Mesenchymal stem cell (in vitro differentiated cells and primary cell): ENCODE measurements around the gene MTFMT.

Experiments
- DNase-seq: peaks from one replicate; pipeline ENCODE4 v3.0.0-alpha.2; 2013
- H2AFZ ChIP-seq: one replicate; pipeline ENCODE4 v1.6.1; 2013; ENCODE audit warnings: low read depth, mild to moderate bottlenecking, control low read depth, inconsistent platforms, low read length, moderate library complexity
- H2AK5ac ChIP-seq: 2 replicates; pipeline ENCODE4 v1.6.1; 2013; ENCODE audit warnings: low read length, moderate library complexity, mild to moderate bottlenecking, inconsistent platforms; ENCODE audit not compliant: severe bottlenecking
- H2BK120ac ChIP-seq: one replicate; pipeline ENCODE4 v1.6.1; 2013; ENCODE audit warnings: low read depth, mild to moderate bottlenecking, inconsistent platforms, low read length, moderate library complexity
- H2BK12ac ChIP-seq, 2 experiments: one replicate each; pipeline ENCODE4 v1.6.1; 2013; ENCODE audit warnings: inconsistent platforms in 2 of 2, low read length in 2 of 2, mild to moderate bottlenecking in 2 of 2, moderate library complexity in 2 of 2, control low read depth in 1 of 2
- H2BK15ac ChIP-seq: one replicate; pipeline ENCODE4 v1.6.1; 2013; ENCODE audit warnings: mild to moderate bottlenecking, low read depth, inconsistent platforms; ENCODE audit not compliant: poor library complexity, severe bottlenecking
- H2BK5ac ChIP-seq: 2 replicates; pipeline ENCODE4 v1.6.1; 2013; ENCODE audit warnings: low read depth, mild to moderate bottlenecking, low read length, control low read depth, inconsistent platforms; ENCODE audit not compliant: poor library complexity, severe bottlenecking
- H3K14ac ChIP-seq, 2 experiments: one replicate each; pipeline ENCODE4 v1.6.1; 2013; ENCODE audit warnings: inconsistent platforms in 2 of 2, low read length in 2 of 2, control low read depth in 1 of 2, mild to moderate bottlenecking in 1 of 2, moderate library complexity in 1 of 2
- H3K18ac ChIP-seq, 2 experiments: one replicate each; pipeline ENCODE4 v1.6.1; 2013; ENCODE audit warnings: inconsistent platforms in 2 of 2, low read length in 2 of 2, control low read depth in 1 of 2, low read depth in 1 of 2, mild to moderate bottlenecking in 1 of 2
- H3K23ac ChIP-seq, 2 experiments: one replicate each; pipeline ENCODE4 v1.6.1; 2013; ENCODE audit warnings: inconsistent platforms in 2 of 2, low read length in 2 of 2, mild to moderate bottlenecking in 2 of 2, moderate library complexity in 2 of 2, control low read depth in 1 of 2
- H3K27ac ChIP-seq: 2 replicates; pipeline ENCODE4 v1.5.1; 2013; ENCODE audit warnings: mild to moderate bottlenecking, moderate library complexity, low read length, control low read depth, inconsistent platforms; ENCODE audit not compliant: poor library complexity, severe bottlenecking
- H3K27me3 ChIP-seq, 2 experiments: 2 replicates each; pipeline versions ENCODE4 v1.6.1 to v1.7.0; 2013; ENCODE audit warnings: low read length in 2 of 2, mild to moderate bottlenecking in 2 of 2, moderate library complexity in 2 of 2, control low read depth in 1 of 2, inconsistent platforms in 1 of 2; ENCODE audit not compliant: control insufficient read depth in 1 of 2, insufficient read depth in 1 of 2
- H3K36me3 ChIP-seq, 2 experiments: 2 replicates each; pipeline versions ENCODE4 v1.6.1 to v1.7.0; 2013; ENCODE audit warnings: low read length in 2 of 2, control low read depth in 1 of 2, inconsistent platforms in 1 of 2, low read depth in 1 of 2, mild to moderate bottlenecking in 1 of 2; ENCODE audit not compliant: insufficient read depth in 2 of 2, control insufficient read depth in 1 of 2
- H3K4ac ChIP-seq, 2 experiments: one replicate each; pipeline ENCODE4 v1.6.1; 2013; ENCODE audit warnings: inconsistent platforms in 2 of 2, low read length in 2 of 2, mild to moderate bottlenecking in 2 of 2, moderate library complexity in 2 of 2, control low read depth in 1 of 2, low read depth in 1 of 2
- H3K4me1 ChIP-seq: 2 replicates; pipeline ENCODE4 v1.6.1; 2013; ENCODE audit warnings: low read depth, low read length, control low read depth; ENCODE audit not compliant: control insufficient read depth, insufficient read depth
- H3K4me2 ChIP-seq: 2 replicates; pipeline ENCODE4 v1.6.1; 2013; ENCODE audit warnings: low read length, mild to moderate bottlenecking, inconsistent platforms; ENCODE audit not compliant: poor library complexity, severe bottlenecking
- H3K4me3 ChIP-seq, 2 experiments: 2 replicates each; pipeline versions ENCODE4 v1.5.1 to v1.7.0; 2013; ENCODE audit warnings: low read length in 2 of 2, mild to moderate bottlenecking in 2 of 2, control low read depth in 1 of 2, low read depth in 1 of 2; ENCODE audit not compliant: insufficient read depth in 1 of 2
- H3K79me1 ChIP-seq: replicated peaks from 2 replicates; pipeline ENCODE4 v1.6.1; 2013; ENCODE audit warnings: mild to moderate bottlenecking, control low read depth, low read length, inconsistent platforms; ENCODE audit not compliant: poor library complexity, severe bottlenecking
- H3K9ac ChIP-seq: 2 replicates; pipeline ENCODE4 v1.7.0; 2013; ENCODE audit warnings: mild to moderate bottlenecking, low read length, moderate library complexity
- H3K9me3 ChIP-seq: 2 replicates; pipeline ENCODE4 v1.7.0; 2013; ENCODE audit warnings: mild to moderate bottlenecking, low read length; ENCODE audit not compliant: control insufficient read depth
- H4K8ac ChIP-seq: one replicate; pipeline ENCODE4 v1.6.1; 2013; ENCODE audit warnings: inconsistent platforms, mild to moderate bottlenecking, low read length, moderate library complexity
- H4K91ac ChIP-seq: one replicate; pipeline ENCODE4 v1.6.1; 2013; ENCODE audit warnings: mild to moderate bottlenecking, low read length, inconsistent platforms
- WGBS: methylation state at CpG from one replicate; pipeline ENCODE4 v1.1.7; 2013; ENCODE audit warnings: mixed read lengths; 5-methylcytosine and 5-hydroxymethylcytosine counted together

Gene MTFMT

DNA sequence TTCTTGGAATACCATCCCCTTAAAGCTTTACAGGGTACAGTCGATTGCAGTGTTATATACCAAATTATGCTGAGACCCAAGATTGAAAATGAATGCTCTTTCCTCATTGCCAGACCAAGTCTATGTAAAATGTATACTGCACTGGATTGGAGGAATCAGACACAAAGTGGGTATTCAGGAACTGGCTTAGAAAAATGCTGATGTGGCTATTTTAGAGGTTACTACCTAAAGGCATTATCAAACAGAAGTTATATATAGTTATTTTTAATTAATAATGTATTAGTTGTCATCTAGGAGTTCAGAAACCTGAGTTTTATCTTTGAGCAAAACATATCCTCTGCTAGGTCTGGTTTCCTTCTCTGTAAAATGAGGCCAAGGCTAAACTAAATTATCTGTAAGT, 36.1 kb downstream of the MTFMT start:
- Histone ChIP-seq H3K9me3 (no peaks in the 10 kb centered on the region), H3K4me1 (no peaks in the 10 kb centered on the region), H2AFZ (no peak overlapping the region), H2BK12ac (no peak overlapping the region), H3K18ac (no peak overlapping the region), H2BK5ac (no peak overlapping the region), H3K14ac (no peak overlapping the region), H2AK5ac (no peak overlapping the region), H3K9ac (no peak overlapping the region), H3K4ac (no peak overlapping the region), H3K79me1 (no peaks in the 10 kb centered on the region), H3K27me3 (no peaks in the 10 kb centered on the region), H4K91ac (no peak overlapping the region), H2BK120ac (no peak overlapping the region), H3K23ac (no peak overlapping the region), H2BK15ac (no peak overlapping the region), H4K8ac (no peak overlapping the region), H3K4me2 (no peak overlapping the region), H3K27ac (no peak overlapping the region), H3K36me3 (no peaks in the 10 kb centered on the region), H3K4me3 (no peak overlapping the region)
- no peak for DNase-seq
- 100% methylated on average over 1 of the region's 1 CpG for WGBS

GRCh38 chr15:64991536-64992135, 37.8 kb downstream of the MTFMT start:
- Histone ChIP-seq H2BK120ac (no peak overlapping the region), H3K4me2 (no peak overlapping the region), H2BK12ac (no peak overlapping the region), H2BK5ac (no peak overlapping the region), H2AK5ac (no peak overlapping the region), H3K23ac (no peak overlapping the region), H3K9me3 (no peaks in the 10 kb centered on the region), H3K4me1 (no peaks in the 10 kb centered on the region), H3K4ac (no peak overlapping the region), H3K36me3 (peaks cover 2 to 10% of the 10 kb centered on the region in 2 experiments), H3K79me1 (no peaks in the 10 kb centered on the region), H3K27me3 (no peaks in the 10 kb centered on the region), H4K8ac (no peak overlapping the region), H3K18ac (no peak overlapping the region), H2AFZ (no peak overlapping the region), H3K9ac (no peak overlapping the region), H2BK15ac (no peak overlapping the region), H3K27ac (no peak overlapping the region), H3K4me3 (no peak overlapping the region), H4K91ac (no peak overlapping the region), H3K14ac (no peak overlapping the region)
- peak; percentile 41 for DNase-seq
- WGBS, result 0% methylated on average over 1 of the region's 2 CpGs

DNA sequence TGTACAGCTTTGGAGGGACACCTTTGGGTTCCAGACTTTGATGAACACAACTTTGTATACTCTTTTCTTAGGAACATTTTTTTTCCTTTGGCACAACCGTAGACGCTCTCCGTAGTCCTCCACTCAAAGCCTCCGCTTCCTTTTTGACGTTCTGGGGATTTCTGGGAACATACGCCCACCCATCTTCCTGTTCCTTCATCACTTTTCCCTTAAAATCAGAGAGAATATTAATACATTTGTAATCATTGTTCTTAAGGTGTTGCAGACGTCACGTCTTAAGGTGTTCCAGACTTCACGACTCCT, 39.3 kb downstream of the MTFMT start:
- H4K91ac ChIP-seq, result no peak overlapping the region
- peak overlapping the region; percentile 2 for H2BK15ac ChIP-seq
- H2BK5ac ChIP-seq, result no peak overlapping the region
- H4K8ac ChIP-seq, result no peak overlapping the region
- peaks cover 2 to 10% of the 10 kb centered on the region in 2 experiments for H3K36me3 ChIP-seq
- H3K4me3 ChIP-seq, result peak overlapping the region; percentile 98 to 100
- no peaks in the 10 kb centered on the region for H3K79me1 ChIP-seq
- no peaks in the 10 kb centered on the region for H3K27me3 ChIP-seq
- no peak overlapping the region for H3K18ac ChIP-seq
- H3K4me2 ChIP-seq, result peak overlapping the region; percentile 44
- H3K14ac ChIP-seq, result no peak overlapping the region
- no peaks in the 10 kb centered on the region for H3K9me3 ChIP-seq
- H2AFZ ChIP-seq, result no peak overlapping the region
- no peak overlapping the region for H3K4ac ChIP-seq
- H3K23ac ChIP-seq, result no peak overlapping the region
- H3K4me1 ChIP-seq, result peaks cover 3% of the 10 kb centered on the region
- no peak overlapping the region for H2BK120ac ChIP-seq
- WGBS, result 2% methylated on average over 5 of the region's 9 CpGs
- DNase-seq, result no peak
- peak overlapping the region; percentile 40 for H3K27ac ChIP-seq
- peak overlapping the region; percentile 99 for H3K9ac ChIP-seq
- H2AK5ac ChIP-seq, result no peak overlapping the region
- no peak overlapping the region for H2BK12ac ChIP-seq

GRCh38 chr15:64989416-64990167, 39.8 kb downstream of the MTFMT start, which contains the start of gene SPG21:
TSS of gene SPG21 (minus strand) at chr15:64989914. CDS start at chr15:64983569, 6,345 bp downstream.
- peaks cover 3% of the 10 kb centered on the region for H3K4me1 ChIP-seq
- peak within 1 kb of the TSS; percentile 97 for H4K91ac ChIP-seq
- H4K8ac ChIP-seq, result peak within 1 kb of the TSS; percentile 99
- peak within 1 kb of the TSS; percentile 99 for H3K4ac ChIP-seq
- peak within 1 kb of the TSS; percentile 81 for H2BK5ac ChIP-seq
- peak within 1 kb of the TSS; percentile 91 for H2BK120ac ChIP-seq
- peak within 1 kb of the TSS; percentile 40 for H3K27ac ChIP-seq
- H2AK5ac ChIP-seq, result no peak within 1 kb of the TSS
- H2BK15ac ChIP-seq, result peak within 1 kb of the TSS; percentile 87
- peak; percentile 95 for DNase-seq
- peaks cover 2 to 10% of the 10 kb centered on the region in 2 experiments for H3K36me3 ChIP-seq
- peak within 1 kb of the TSS; percentile 62 to 97 for H3K14ac ChIP-seq
- peak within 1 kb of the TSS; percentile 18 to 94 for H2BK12ac ChIP-seq
- H3K9me3 ChIP-seq, result no peaks in the 10 kb centered on the region
- peak within 1 kb of the TSS; percentile 99 for H3K9ac ChIP-seq
- H3K4me3 ChIP-seq, result peak within 1 kb of the TSS; percentile 98 to 100
- no peaks in the 10 kb centered on the region for H3K27me3 ChIP-seq
- WGBS, result under 1% methylated on average over 54 of the region's 75 CpGs
- H3K4me2 ChIP-seq, result peak within 1 kb of the TSS; percentile 55
- peak within 1 kb of the TSS; percentile 99 to 100 for H3K18ac ChIP-seq
- H3K79me1 ChIP-seq, result no peaks in the 10 kb centered on the region
- H2AFZ ChIP-seq, result peak within 1 kb of the TSS; percentile 80
- peak within 1 kb of the TSS; percentile 51 to 81 for H3K23ac ChIP-seq
